ENCODE data around the gene HNRNPK.
"Not testable (repeated sequence)": the region's sequence is repeated elsewhere in the genome, so short reads cannot be mapped to it uniquely, and the experiment has no call there.

HNRNPK gene

DNA sequence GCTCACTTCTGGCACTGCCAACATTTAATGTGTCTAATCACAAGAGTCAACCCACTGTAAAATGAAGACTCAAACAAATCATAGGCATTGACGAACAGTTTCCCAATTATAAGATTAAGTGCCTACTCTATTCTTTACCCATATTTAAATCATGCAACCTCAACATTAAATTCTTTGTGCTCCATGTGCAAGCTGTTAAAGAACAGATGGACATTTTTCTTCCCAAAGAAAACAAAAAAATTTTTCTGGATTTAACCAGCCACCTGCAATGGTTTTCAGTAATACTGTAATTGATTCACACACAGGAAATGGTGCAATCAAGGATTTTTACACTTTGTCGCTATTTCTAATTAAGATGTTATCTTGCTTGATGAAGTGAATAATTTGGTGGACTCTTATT lies 3.6 kb downstream of the HNRNPK start:
- no peak for DNase-seq

DNA sequence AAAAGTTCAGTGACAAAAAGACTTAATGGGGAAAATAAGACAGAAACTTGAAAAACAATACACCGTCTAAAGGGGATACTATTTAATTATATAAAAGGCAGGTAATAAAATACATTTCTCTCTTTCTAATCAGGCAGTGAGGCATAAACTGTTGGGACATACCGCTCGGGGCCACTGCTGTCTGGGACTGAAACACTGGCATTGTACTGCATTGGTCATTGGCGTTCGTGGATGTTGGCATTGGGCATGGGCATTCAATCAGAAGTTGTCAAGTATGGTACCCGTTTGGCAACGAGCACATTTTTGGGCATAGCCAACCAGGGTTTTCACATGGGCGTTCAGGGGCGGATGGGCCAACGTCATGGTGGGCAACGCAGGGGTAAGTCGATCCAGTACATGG lies 4.7 kb downstream of the HNRNPK start:
- DNase-seq = no peak

DNA sequence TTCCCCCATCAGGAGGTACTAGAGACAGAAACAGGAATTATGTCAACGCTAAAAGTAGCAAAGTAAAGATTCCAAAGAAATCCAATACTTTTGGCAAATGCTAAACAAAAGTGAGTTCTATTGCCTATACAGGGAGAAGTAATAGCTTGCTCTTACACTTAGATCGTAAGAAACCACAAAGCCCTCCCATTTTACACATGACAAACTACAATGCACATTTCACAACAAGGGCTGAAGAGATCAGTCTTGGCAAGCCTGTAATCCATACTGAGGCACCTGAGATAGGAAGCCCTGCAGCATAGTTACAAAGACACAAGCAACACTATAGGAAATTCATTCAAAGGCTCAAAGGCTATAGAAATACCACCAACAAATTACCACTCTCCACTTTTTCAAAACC lies 7.7 kb downstream of the HNRNPK start:
- no peak for DNase-seq

DNA sequence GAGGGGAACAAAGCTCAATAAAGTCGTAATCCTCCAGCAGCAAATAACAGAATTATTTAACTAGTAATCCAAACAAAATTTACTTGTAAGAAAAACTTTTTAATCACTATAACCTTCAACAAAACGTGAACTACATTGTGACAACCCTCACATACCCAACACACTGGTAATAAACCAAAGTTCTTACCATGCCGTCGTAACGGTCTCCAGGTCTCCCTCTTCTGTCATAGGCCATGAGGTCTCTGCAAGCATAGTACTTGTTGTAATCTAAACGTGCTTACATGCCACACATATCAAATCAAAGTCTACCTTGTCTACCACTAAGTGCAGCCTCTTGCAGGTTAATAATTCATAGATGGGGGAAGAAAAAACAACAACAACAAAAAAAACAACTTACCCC lies 8.5 kb downstream of the HNRNPK start:
- no peak for DNase-seq

DNA sequence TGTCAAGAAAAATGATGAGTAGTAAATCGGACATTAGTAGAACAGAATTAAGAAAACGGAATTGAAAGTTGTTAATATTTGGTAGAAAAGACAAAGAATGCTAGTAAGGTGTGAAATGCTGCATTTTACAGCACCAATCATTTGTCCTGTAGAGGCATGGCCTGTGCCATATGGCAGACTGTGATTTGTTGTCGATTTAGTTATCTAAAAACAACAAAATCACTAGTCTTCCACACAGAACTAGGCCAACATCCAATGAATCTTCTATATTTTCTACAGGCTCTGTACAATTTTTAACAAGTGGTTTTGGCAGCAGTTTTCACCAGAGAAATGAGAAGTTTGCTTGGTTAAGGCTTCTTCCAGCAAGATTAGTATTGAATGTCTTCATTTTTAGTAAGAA lies 10.4 kb downstream of the HNRNPK start:
- no peak for DNase-seq

GRCh38 chr9:83967073-83967472 lies 12.9 kb downstream of the HNRNPK start:
- no peak for DNase-seq

- DNase-seq = no peak
These were observed 13.8 kb downstream of the HNRNPK start for GRCh38 chr9:83966209-83966582.

DNA sequence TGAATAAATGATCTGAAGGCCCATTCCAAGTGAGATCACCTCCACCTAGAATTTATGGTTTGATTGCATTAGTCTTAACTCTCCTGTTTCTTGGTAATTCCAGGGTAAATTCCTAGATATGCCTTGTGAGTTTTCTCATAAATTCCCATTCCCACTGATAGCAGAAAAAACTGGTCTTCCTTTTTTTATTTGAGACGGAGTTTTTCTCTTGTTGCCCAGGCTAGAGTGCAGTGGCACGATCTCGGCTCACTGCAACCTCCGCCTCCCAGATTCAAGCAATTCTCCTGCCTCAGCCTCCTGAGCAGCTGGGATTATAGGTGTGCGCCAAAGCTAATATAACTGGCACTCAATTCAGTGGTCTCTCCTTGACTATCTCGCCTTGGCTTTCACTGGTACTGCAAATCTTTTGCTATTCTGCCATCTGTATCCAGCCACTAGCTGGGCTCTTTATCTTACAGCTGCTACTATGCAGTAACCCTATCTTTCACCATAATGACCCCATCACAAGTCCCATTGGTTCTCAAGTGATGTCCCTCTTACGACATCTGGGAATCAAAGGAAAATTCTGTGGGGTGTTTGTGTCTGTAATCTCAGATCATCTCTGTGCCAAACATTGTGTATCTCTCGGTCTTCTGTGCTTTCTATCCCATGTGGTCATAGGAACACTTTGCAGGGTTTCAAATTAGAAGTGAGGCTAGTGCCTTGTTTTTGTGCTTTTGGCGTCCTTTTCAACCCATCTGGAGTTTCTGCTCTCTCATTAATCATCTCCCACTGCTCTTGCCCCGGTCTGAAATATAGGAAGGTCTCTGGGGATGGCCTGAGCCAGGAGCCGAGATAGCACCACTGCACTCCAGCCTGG lies 14.4 kb downstream of the HNRNPK start:
- no peak for DNase-seq

GRCh38 chr9:83964973-83965349 lies 15.1 kb downstream of the HNRNPK start:
- DNase-seq = no peak

DNA sequence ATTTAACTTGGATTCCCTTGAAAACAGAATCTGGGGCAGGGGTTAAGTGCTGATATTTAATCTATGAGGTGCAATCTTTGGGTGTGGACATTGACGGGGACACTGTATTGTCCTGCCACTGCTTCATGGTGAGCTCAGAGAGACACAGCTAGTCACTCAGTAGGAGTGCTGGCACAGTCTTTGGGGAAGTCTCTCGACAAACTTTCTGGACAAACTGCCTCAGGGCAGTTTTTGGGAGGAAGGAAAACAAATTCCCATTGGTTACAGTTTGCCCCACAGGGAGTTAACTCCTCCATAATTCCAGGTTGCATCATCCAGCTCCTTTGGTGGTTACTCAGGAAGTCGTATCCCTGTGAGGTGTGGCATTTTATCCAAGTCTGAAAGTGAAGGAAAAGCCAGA lies 17.9 kb downstream of the HNRNPK start:
- DNase-seq = no peak

DNA sequence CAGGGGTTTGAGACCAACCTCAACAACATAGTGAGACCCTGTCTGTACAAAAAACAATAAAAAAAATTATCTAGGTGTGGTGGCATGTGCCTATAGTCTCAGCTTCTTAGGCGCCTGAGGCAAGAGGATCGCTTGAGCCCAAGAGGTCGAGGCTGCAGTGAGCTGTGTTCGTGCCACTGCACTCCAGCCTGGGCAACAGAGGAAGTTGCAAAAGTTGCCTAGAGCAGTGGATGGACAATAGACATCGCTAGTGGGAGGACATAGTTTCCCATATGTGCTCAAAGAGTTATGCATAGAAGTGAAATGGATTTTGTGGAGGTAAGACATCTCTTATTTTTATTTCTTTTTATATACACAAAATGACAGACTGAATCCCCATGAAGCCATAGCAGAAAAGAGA lies 19.0 kb downstream of the HNRNPK start:
- DNase-seq = no peak

GRCh38 chr9:83959061-83959460 lies 21.0 kb downstream of the HNRNPK start:
- no peak for DNase-seq

DNA sequence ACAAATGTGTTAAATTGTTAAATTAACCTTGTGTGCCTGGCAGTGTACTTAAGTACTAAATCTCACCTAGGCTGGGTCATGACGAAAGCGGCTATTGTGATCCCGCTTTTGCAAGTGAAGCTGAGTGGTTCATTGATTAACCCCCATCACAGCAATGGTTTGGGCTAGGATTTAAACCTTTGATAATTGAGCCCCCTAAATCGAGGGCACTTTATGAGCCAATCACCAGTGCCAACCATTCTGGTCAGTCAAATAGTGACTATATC lies 22.8 kb downstream of the HNRNPK start:
- no peak for DNase-seq

DNA sequence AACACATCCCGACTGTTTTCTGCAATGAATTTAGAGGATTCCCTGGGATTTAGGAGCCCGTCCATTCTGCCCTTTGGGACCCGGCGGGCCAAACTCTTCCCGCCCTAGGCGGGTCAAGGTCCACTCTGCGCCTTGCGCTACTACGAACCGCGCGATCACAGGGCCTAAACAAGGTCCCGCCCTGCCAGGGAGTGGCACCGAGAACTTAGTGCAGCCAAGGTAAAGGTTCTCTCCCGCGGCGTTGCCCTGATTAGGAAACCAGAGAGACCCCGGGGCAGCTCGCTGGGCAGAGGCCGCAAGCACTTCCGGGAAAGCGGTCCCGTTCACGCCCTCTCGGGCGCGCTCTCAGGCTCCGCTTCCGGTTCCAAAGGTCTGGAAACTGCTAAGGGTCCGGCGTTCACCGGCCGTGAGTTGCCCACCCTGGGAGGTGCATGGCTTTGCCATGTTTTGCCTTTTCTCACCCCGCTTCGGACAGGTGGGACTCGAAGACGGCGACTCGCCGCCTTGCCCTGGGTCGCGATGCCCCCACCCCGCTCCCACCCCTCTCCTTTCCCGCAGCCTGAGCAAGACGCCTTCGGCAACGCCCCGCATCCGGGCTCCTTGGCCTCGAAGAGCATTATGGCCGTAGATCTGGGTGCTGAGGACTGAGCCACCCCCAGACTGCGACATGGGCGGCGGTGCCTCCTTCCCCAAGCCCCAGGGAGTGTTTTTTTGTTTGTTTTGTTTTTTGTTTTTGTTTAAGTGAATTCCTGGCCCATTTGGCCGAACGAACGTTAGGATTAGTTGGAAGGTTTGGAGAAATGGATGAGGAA lies 23.4 kb downstream of the HNRNPK start:
- DNase-seq = peak; percentile 30 to 47

DNA sequence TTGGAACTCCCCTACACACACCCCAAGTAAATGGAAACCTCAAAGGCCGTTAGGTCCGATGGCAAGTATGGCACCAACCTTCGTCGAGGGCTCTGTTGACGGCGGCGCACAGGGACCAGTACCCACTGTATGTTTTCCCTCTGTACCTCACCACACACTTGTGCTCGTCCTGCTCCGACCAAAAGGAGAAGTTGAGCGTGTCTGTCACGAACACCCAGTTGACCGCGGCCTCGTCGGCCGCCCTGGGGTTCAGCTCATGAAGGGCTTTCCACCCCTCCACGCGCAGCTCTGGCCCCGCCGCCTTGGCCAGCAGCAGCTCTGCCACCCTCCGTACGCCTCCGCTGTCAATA lies 24.0 kb downstream of the HNRNPK start:
- DNase-seq = no peak

GRCh38 chr9:83948096-83948495 lies 31.9 kb downstream of the HNRNPK start:
- DNase-seq = not testable (repeated sequence)

- DNase-seq = no peak
These were observed 39.3 kb downstream of the HNRNPK start for GRCh38 chr9:83940590-83941303.

GRCh38 chr9:83937861-83938455 lies 42.1 kb downstream of the HNRNPK start:
- DNase-seq = peak; percentile 7 to 44

DNA sequence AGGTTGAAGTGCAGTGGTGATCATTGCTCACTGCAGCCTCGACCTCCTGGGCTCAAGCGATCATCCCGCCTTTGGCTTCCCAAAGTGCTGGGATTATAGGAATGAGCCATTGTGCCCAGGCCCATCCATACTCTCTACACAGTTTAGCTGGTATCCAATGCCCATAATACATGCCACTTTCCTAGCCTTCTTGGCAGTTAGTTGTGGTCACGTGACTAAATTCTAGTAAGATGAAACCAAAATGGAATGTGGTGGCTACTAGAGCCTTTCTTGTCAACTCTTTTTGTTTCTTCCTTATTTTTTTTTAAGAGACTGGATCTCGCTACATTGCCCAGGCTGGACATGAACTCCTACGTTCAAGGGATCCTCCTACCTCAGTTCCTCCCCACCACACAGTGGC lies 43.5 kb downstream of the HNRNPK start:
- no peak for DNase-seq

DNA sequence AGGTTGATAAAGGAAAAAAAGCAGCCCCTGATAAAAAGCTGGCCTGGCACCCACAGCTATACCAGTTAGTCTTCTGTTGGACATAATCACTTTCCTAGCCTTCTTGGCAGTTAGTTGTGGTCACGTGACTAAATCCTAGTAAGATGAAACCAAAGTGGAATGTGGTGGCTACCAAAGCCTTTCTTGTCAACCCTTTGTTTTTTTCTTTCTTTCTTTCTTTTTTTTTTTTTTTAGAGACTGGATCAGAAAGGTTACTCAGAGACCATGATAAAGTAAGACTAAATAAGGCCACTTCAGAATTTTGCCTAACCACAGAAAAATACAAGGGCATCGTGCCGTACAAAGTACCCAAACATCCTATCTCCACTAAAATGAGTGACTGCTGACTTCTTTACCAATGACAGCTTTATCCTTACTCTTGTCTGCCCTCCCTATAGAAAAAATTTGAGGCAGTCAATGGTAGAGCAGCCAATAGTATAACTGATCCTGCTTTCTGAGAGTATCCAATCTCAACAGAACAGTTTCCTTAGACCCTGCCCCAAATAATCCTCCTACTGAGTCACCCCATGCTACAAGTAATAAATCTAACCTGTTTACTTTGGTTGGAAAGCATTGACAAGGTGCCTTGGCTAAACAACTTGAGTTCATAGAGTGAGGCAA lies 44.6 kb downstream of the HNRNPK start:
- no peak for DNase-seq

- no peak for DNase-seq
These were observed 45.3 kb downstream of the HNRNPK start for GRCh38 chr9:83934569-83935275.

GRCh38 chr9:83933790-83934189 lies 46.2 kb downstream of the HNRNPK start:
- DNase-seq = no peak
